CD4-positive, alpha-beta memory T cell (primary cell): ENCODE results near the gene PSMB8. TPM values are rescaled to one million over a fixed set of nuclear protein-coding genes. Genes with fewer than 3 reads are reported as not detected.

Experiments used
- CTCF ChIA-PET: fragments of 350-600 bp; sonication (Branson Sonifier 250); formaldehyde crosslinking; loops from one replicate; lab custom pipeline; 2021; ENCODE audit warnings: inconsistent platforms; ENCODE audit not compliant: partially characterized antibody; lab: Charles Lee
- POLR2A ChIA-PET: fragments of 350-600 bp; sonication (Branson Sonifier 250); formaldehyde crosslinking; loops from one replicate; lab custom pipeline; 2021; ENCODE audit not compliant: partially characterized antibody; lab: Charles Lee
- DNase-seq, 5 donors: peaks; one replicate each; pipeline versions ENCODE4 v3.0.0 to v3.0.0-alpha.2; 2020 to 2022; ENCODE audit warnings: mixed read lengths in 1 of 5
- H3K27ac ChIP-seq: one replicate; pipeline ENCODE4 v1.7.0; 2013; ENCODE audit warnings: low read depth, low read length
- H3K27me3 ChIP-seq: 2 replicates; pipeline ENCODE4 v1.7.0; 2013; ENCODE audit warnings: mild to moderate bottlenecking, low read length, moderate library complexity; ENCODE audit not compliant: insufficient read depth
- H3K36me3 ChIP-seq: 2 replicates; pipeline ENCODE4 v1.7.0; 2013; ENCODE audit warnings: mild to moderate bottlenecking, low read length, moderate library complexity; ENCODE audit not compliant: insufficient read depth
- H3K4me1 ChIP-seq: 2 replicates; pipeline ENCODE4 v1.7.0; 2013; ENCODE audit warnings: mild to moderate bottlenecking, low read length, moderate library complexity; ENCODE audit not compliant: insufficient read depth
- H3K4me3 ChIP-seq, 2 donors: one replicate each; pipeline ENCODE4 v1.7.0; 2013; ENCODE audit warnings: low read length in 2 of 2, mild to moderate bottlenecking in 1 of 2
- H3K9me3 ChIP-seq, 2 donors: one replicate each; pipeline ENCODE4 v1.7.0; 2013; ENCODE audit warnings: low read length in 2 of 2, control low read depth in 1 of 2; ENCODE audit not compliant: control insufficient read depth in 1 of 2
- H3K27ac Mint-ChIP-seq, 7 donors: one replicate each; pipeline ENCODE4 v1.8.0; 2020 to 2021; ENCODE audit warnings: mixed read lengths in 7 of 7, mild to moderate bottlenecking in 6 of 7, inconsistent platforms in 3 of 7, moderate library complexity in 3 of 7
- H3K27me3 Mint-ChIP-seq, 2 donors: one replicate each; pipeline ENCODE4 v1.8.0; 2020 to 2021; ENCODE audit warnings: mixed read lengths in 2 of 2
- H3K36me3 Mint-ChIP-seq, 2 donors: one replicate each; pipeline ENCODE4 v1.8.0; 2020 to 2021; ENCODE audit warnings: mixed read lengths in 2 of 2, inconsistent platforms in 1 of 2, mild to moderate bottlenecking in 1 of 2
- H3K4me1 Mint-ChIP-seq, 4 donors: one replicate each; pipeline ENCODE4 v1.8.0; 2020 to 2021; ENCODE audit warnings: mixed read lengths in 4 of 4, mild to moderate bottlenecking in 1 of 4
- H3K4me3 Mint-ChIP-seq, 8 donors: one replicate each; pipeline ENCODE4 v1.8.0; 2020 to 2021; ENCODE audit warnings: mixed read lengths in 8 of 8, mild to moderate bottlenecking in 7 of 8, moderate library complexity in 6 of 8, inconsistent platforms in 3 of 8
- H3K9me3 Mint-ChIP-seq, 8 donors: one replicate each; pipeline ENCODE4 v1.8.0; 2020 to 2021; ENCODE audit warnings: mixed read lengths in 8 of 8, mild to moderate bottlenecking in 5 of 8, inconsistent platforms in 3 of 8, moderate library complexity in 1 of 8
- intact Hi-C: fragments of 100-400 bp; cut with micrococcal nuclease; formaldehyde crosslinking; loops from one replicate; pipeline ENCODE4 v1.15.1; 2023
- polyA plus RNA-seq, 2 donors: library from polyadenylated mRNA; unstranded; fragments of 300-500 nt; fragmentation: Illumina TruSeq; gene quantifications; one replicate each; pipeline ENCODE4 v1.2.3, GENCODE V29; 2021
- total RNA-seq, 2 experiments: library from RNA; stranded (reverse); gene quantifications; one replicate each; pipeline ENCODE4 v1.2.3, GENCODE V29; 2021

Gene PSMB8
- total and polyA plus RNA-seq, 4 experiments from 2014 or later = 134 to 426 (median 251) TPM

DNA sequence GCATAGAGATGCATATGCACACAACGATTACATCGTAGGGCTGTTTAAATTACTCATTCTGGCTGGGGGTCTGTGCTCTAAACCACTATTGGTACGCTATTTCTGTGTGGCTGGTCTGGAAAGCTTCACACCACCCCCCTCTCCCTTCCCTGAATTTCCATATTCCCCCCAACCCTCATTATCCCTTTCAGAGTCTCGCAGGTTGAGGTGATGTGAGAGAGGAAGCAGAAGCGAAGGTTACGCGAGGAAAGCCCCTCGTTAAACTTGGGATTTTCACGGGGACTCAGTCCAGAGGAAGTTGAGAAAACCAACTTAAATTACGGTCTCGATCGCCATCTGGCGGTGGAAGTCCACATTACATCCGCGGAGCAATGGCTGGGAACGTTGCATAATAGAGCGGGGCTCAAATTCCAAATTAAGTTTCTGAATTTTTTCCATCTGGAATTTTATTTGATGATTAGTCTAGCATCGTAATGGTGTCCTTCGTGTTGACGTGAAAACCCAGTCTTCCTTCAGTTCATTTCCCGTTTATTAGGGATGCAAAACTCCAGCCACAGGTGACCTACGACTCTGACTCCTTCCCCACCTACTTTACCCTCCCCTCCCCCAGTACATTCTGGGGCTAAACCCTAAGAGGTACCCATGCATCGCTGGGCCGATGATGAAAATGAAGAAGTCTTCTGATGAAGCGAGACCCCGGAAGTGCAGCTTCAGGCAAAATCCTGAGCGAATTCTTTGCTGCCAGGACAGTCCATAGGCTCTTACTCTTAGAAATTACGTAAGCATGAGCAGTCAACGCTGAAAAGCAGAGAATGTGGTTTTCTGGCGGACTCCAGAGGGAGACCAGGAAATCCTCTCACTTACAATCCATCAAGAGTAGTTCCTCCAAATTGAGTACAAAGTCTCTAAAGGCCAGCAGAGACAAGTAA is 46.7 kb downstream of the PSMB8 start:
- Mint-ChIP-seq H3K9me3 (peaks cover 0 to 9% (median 2%) of the 10 kb centered on the region in 8 donors), H3K36me3 (no peaks in the 10 kb centered on the region), H3K27ac (no peak overlapping the region), H3K27me3 (peaks cover 41 to 63% of the 10 kb centered on the region in 2 donors), H3K4me1 (peaks cover 10 to 20% (median 13%) of the 10 kb centered on the region in 4 donors), H3K4me3 (peak overlapping the region in 7 of 8 donors; percentile 33 to 79 (median 65))
- no peak overlapping the region for H3K4me3 ChIP-seq
- no peak overlapping the region for H3K27ac ChIP-seq
- POLR2A ChIA-PET = interaction anchor here (1.2 kb wide), 1 partner anchor 16 kb away, joined by 3 read pairs; no protein-coding TSS in a partner anchor
- H3K36me3 ChIP-seq = no peaks in the 10 kb centered on the region
- intact Hi-C loops = loop anchor here (1.0 to 2.0 kb wide), 4 partner anchors 71 to 384 kb away; no protein-coding TSS in a partner anchor
- no peaks in the 10 kb centered on the region for H3K9me3 ChIP-seq
- peaks cover 9% of the 10 kb centered on the region for H3K4me1 ChIP-seq
- DNase-seq = peak; percentile 60 to 71 (median 65)
- CTCF ChIA-PET = interaction anchor here (0.8 to 2.2 kb wide), 8 partner anchors 11 to 387 kb away, joined by 3 to 9 read pairs (median 4); no protein-coding TSS in a partner anchor
- peaks cover 23% of the 10 kb centered on the region for H3K27me3 ChIP-seq

- Histone ChIP-seq H3K27me3 (peaks cover 17% of the 10 kb centered on the region), H3K4me1 (peaks cover 9% of the 10 kb centered on the region), H3K36me3 (no peaks in the 10 kb centered on the region), H3K4me3 (no peak overlapping the region), H3K27ac (no peak overlapping the region), H3K9me3 (no peaks in the 10 kb centered on the region)
- Mint-ChIP-seq H3K4me3 (no peak overlapping the region), H3K4me1 (peaks cover 10 to 20% (median 13%) of the 10 kb centered on the region in 4 donors), H3K27ac (no peak overlapping the region), H3K36me3 (no peaks in the 10 kb centered on the region), H3K27me3 (peaks cover 42 to 64% of the 10 kb centered on the region in 2 donors), H3K9me3 (peaks cover 0 to 9% (median 2%) of the 10 kb centered on the region in 8 donors)
- intact Hi-C loops = no loop called here
- DNase-seq = no peak
- POLR2A ChIA-PET = no interaction called here
- CTCF ChIA-PET = interaction anchor here (1.0 to 2.2 kb wide), 4 partner anchors 9 to 381 kb away, joined by 3 to 21 read pairs (median 4); partner anchors contain the start of gene TAP2
Observed at GRCh38 chr6:32794510-32794909, 49.3 kb downstream of the PSMB8 start.

DNA sequence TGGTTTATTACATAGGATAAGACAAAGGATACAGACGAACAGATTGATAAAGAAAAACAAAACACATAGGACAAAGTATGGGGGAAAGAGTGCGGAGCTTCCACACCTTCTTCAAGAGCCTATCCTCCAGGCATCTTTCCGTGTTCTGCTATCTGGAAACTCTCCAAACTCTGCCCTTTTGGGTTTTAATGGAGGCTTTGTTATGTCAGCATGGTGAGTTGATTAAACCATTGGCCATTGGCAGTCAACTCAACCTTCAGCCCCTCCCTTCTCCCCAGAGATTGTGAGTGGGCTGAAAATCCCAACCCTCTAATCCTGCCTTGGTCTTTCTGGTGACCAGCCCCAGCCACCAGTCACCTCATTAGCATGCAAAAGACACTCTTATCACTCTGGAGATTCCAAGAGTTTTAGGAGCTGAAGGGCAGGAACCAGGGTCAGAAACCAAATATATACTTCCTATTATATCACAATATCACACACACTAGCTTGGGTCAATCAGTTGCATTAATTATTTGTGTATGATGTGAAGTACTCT is 50.9 kb downstream of the PSMB8 start:
- no peaks in the 10 kb centered on the region for H3K9me3 Mint-ChIP-seq
- no peak for DNase-seq
- Histone ChIP-seq H3K36me3 (no peaks in the 10 kb centered on the region), H3K27me3 (peaks cover 17% of the 10 kb centered on the region), H3K27ac (no peak overlapping the region), H3K4me3 (no peak overlapping the region), H3K9me3 (no peaks in the 10 kb centered on the region), H3K4me1 (peaks cover 9% of the 10 kb centered on the region)
- ChIA-PET POLR2A (no interaction called here), CTCF (interaction anchor here (0.9 to 2.2 kb wide), 3 partner anchors 29 to 379 kb away, joined by 3 to 21 read pairs (median 4); no protein-coding TSS in a partner anchor)
- intact Hi-C loops = no loop called here
- H3K27me3 Mint-ChIP-seq = peaks cover 43 to 57% of the 10 kb centered on the region in 2 donors
- H3K27ac Mint-ChIP-seq = no peak overlapping the region
- H3K4me1 Mint-ChIP-seq = peaks cover 10 to 20% (median 13%) of the 10 kb centered on the region in 4 donors
- no peaks in the 10 kb centered on the region for H3K36me3 Mint-ChIP-seq
- no peak overlapping the region for H3K4me3 Mint-ChIP-seq

Other genes with a start within 250 kb of the PSMB8 start
- gene HLA-DQA1, start 206.6 kb downstream of the PSMB8 start, total RNA-seq = 1 to 10 TPM; 5.8 to 6.7 TPM
- 1 to 10 TPM in 1 of 2 donors, not detected in 1; 4.7 TPM for gene HLA-DQA1, start 206.6 kb downstream of the PSMB8 start, polyA plus RNA-seq
- gene HLA-DQB1, start 177.4 kb downstream of the PSMB8 start, total RNA-seq = 1 to 10 TPM; 6.3 to 9.9 TPM
- 10 to 100 TPM in 1 of 2 donors, 1 to 10 TPM in 1; 1.4 to 11.1 TPM for gene HLA-DQB1, start 177.4 kb downstream of the PSMB8 start, polyA plus RNA-seq
- not detected for gene HLA-DQA2, start 102.7 kb downstream of the PSMB8 start, total RNA-seq
- under 1 TPM in 1 of 2 donors, not detected in 1; 0.77 TPM for gene HLA-DQA2, start 102.7 kb downstream of the PSMB8 start, polyA plus RNA-seq
- gene HLA-DQB2, start 80.5 kb downstream of the PSMB8 start, total RNA-seq = not detected
- 1 to 10 TPM in 1 of 2 donors, not detected in 1; 2.9 TPM for gene HLA-DQB2, start 80.5 kb downstream of the PSMB8 start, polyA plus RNA-seq
- gene HLA-DOB, start 27.0 kb downstream of the PSMB8 start, total RNA-seq = 1 to 10 TPM in 1 of 2 experiments, under 1 TPM in 1; 0.61 to 1.1 TPM
- gene HLA-DOB, start 27.0 kb downstream of the PSMB8 start, polyA plus RNA-seq = 1 to 10 TPM in 1 of 2 donors, under 1 TPM in 1; 0.22 to 2.8 TPM
- gene TAP2, start 5.3 kb downstream of the PSMB8 start, total RNA-seq = 100 to 1,000 TPM; 106 to 112 TPM
- gene TAP2, start 5.3 kb downstream of the PSMB8 start, polyA plus RNA-seq = 10 to 100 TPM; 11.0 to 16.5 TPM
- 100 to 1,000 TPM; 136 to 141 TPM for gene TAP1, start 9.7 kb upstream of the PSMB8 start, total RNA-seq
- gene TAP1, start 9.7 kb upstream of the PSMB8 start, polyA plus RNA-seq = 100 to 1,000 TPM; 300 to 324 TPM
- gene PSMB9, start 10.1 kb upstream of the PSMB8 start, total RNA-seq = 100 to 1,000 TPM; 141 to 144 TPM
- gene PSMB9, start 10.1 kb upstream of the PSMB8 start, polyA plus RNA-seq = 100 to 1,000 TPM; 501 to 763 TPM
- 1 to 10 TPM; 7.9 to 8.1 TPM for gene HLA-DMB, start 97.0 kb upstream of the PSMB8 start, total RNA-seq
- gene HLA-DMB, start 97.0 kb upstream of the PSMB8 start, polyA plus RNA-seq = 10 to 100 TPM in 1 of 2 donors, 1 to 10 TPM in 1; 7.6 to 15.5 TPM
- gene HLA-DMA, start 109.0 kb upstream of the PSMB8 start, total RNA-seq = 10 to 100 TPM in 1 of 2 experiments, 1 to 10 TPM in 1; 8.5 to 10.2 TPM
- gene HLA-DMA, start 109.0 kb upstream of the PSMB8 start, polyA plus RNA-seq = 10 to 100 TPM in 1 of 2 donors, 1 to 10 TPM in 1; 8.1 to 26.0 TPM
- 100 to 1,000 TPM; 375 to 378 TPM for gene BRD2, start 124.5 kb upstream of the PSMB8 start, total RNA-seq
- gene BRD2, start 124.5 kb upstream of the PSMB8 start, polyA plus RNA-seq = 10 to 100 TPM; 13.7 to 87.8 TPM
- gene HLA-DOA, start 165.5 kb upstream of the PSMB8 start, total RNA-seq = 1 to 10 TPM in 1 of 2 experiments, under 1 TPM in 1; 0.69 to 1.4 TPM
- gene HLA-DOA, start 165.5 kb upstream of the PSMB8 start, polyA plus RNA-seq = 1 to 10 TPM in 1 of 2 donors, not detected in 1; 1.8 TPM
- 10 to 100 TPM; 17.0 to 18.2 TPM for gene HLA-DPA1, start 229.6 kb upstream of the PSMB8 start, total RNA-seq
- gene HLA-DPA1, start 229.6 kb upstream of the PSMB8 start, polyA plus RNA-seq = 10 to 100 TPM; 40.0 to 41.6 TPM
- 10 to 100 TPM; 14.5 to 17.2 TPM for gene HLA-DPB1, start 231.9 kb upstream of the PSMB8 start, total RNA-seq
- gene HLA-DPB1, start 231.9 kb upstream of the PSMB8 start, polyA plus RNA-seq = 10 to 100 TPM; 50.5 to 76.9 TPM